ENCODE measurements around the gene RPS6KC1. TPM values are rescaled to one million over a fixed set of nuclear protein-coding genes. Genes with fewer than 3 reads are reported as not detected.
"Not testable (repeated sequence)": the region's sequence is repeated elsewhere in the genome, so short reads cannot be mapped to it uniquely, and the experiment has no call there.

RPS6KC1 gene
- total RNA-seq, 1 donor from 2014 or later: 9.3 TPM

DNA sequence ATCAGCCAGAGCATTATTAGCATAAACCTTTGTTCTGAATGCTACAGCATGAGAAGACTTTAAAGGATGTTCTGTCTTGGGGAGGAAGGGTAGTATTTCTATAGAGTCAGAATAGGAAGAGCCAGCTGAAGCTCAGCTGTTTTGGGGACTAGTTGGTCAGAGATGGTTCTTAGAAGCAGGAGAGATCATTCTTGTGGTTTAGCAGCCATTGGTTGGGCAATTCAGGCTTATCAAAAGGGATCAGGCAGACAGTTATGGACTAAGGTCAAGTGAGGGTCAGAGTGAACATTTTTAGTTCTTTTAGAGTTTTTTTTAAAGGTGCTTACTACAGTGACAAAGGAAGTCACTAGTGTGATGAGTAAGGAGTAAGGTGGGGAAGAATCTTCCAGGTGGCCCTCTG is 245.5 kb downstream of the RPS6KC1 start:
- no peak overlapping the region for H3K4me3 ChIP-seq
- H3K36me3 ChIP-seq: peaks cover 10% of the 10 kb centered on the region
- H3K9me3 ChIP-seq (replicated peaks): peaks cover 20% of the 10 kb centered on the region
- TF ChIP-seq, protein P1, sequence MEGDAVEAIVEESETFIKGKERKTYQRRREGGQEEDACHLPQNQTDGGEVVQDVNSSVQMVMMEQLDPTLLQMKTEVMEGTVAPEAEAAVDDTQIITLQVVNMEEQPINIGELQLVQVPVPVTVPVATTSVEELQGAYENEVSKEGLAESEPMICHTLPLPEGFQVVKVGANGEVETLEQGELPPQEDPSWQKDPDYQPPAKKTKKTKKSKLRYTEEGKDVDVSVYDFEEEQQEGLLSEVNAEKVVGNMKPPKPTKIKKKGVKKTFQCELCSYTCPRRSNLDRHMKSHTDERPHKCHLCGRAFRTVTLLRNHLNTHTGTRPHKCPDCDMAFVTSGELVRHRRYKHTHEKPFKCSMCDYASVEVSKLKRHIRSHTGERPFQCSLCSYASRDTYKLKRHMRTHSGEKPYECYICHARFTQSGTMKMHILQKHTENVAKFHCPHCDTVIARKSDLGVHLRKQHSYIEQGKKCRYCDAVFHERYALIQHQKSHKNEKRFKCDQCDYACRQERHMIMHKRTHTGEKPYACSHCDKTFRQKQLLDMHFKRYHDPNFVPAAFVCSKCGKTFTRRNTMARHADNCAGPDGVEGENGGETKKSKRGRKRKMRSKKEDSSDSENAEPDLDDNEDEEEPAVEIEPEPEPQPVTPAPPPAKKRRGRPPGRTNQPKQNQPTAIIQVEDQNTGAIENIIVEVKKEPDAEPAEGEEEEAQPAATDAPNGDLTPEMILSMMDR (IDR thresholded peaks at IDR 0.05; ENCODE audit: borderline replicate concordance): no peak
- intact Hi-C loops (cut with micrococcal nuclease): no loop called here
- H3K4me1 ChIP-seq: no peaks in the 10 kb centered on the region
- no peaks in the 10 kb centered on the region for H3K27me3 ChIP-seq (ENCODE audit: low read depth)
- DNase-seq: no peak
- no peak overlapping the region for H3K27ac ChIP-seq (replicated peaks)

- Histone ChIP-seq H3K9me3 (replicated peaks) (peaks cover 20% of the 10 kb centered on the region), H3K27me3 (ENCODE audit: low read depth) (no peaks in the 10 kb centered on the region), H3K27ac (replicated peaks) (no peak overlapping the region), H3K4me3 (no peak overlapping the region), H3K36me3 (peaks cover 10% of the 10 kb centered on the region), H3K4me1 (no peaks in the 10 kb centered on the region)
- intact Hi-C loops (cut with micrococcal nuclease): no loop called here
- DNase-seq: no peak
- TF ChIP-seq, protein P1 (IDR thresholded peaks at IDR 0.05; ENCODE audit: borderline replicate concordance): no peak
These were observed 246.0 kb downstream of the RPS6KC1 start for GRCh38 chr1:213297021-213297420.

DNA sequence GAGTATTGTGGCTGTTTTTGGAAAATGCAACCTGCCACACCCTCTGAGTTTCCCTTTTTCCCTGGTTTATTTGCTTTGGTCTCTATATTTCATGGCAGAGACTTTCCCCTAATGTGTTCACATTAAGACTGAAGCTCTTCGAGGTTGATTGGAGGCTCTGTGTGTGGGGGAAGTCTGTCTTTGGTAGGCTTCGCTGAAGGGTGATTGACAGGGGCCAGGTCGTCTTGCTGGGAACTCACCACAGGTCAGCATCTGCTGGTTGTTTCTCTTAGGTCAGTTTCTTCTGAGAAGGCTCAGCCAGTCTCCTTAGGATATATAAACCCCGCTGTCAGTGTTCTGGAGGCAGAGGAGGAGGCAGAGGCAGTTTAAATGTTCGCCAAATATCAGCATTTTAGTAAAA is 249.4 kb downstream of the RPS6KC1 start:
- no peaks in the 10 kb centered on the region for H3K27me3 ChIP-seq (ENCODE audit: low read depth)
- H3K27ac ChIP-seq (replicated peaks): no peak overlapping the region
- no peaks in the 10 kb centered on the region for H3K4me1 ChIP-seq
- DNase-seq: no peak
- intact Hi-C loops (cut with micrococcal nuclease): no loop called here
- peaks cover 10% of the 10 kb centered on the region for H3K36me3 ChIP-seq
- peaks cover 20% of the 10 kb centered on the region for H3K9me3 ChIP-seq (replicated peaks)
- TF ChIP-seq, protein P1 (IDR thresholded peaks at IDR 0.05; ENCODE audit: borderline replicate concordance): no peak
- H3K4me3 ChIP-seq: no peak overlapping the region

- Histone ChIP-seq H3K36me3 (peaks cover 10% of the 10 kb centered on the region), H3K9me3 (replicated peaks) (peaks cover 13% of the 10 kb centered on the region)
- DNase-seq; H3K27ac ChIP-seq (replicated peaks); intact Hi-C loops (cut with micrococcal nuclease); H3K4me3 ChIP-seq; H3K27me3 ChIP-seq (ENCODE audit: low read depth); H3K4me1 ChIP-seq: not testable (repeated sequence)
These were observed 250.5 kb downstream of the RPS6KC1 start for GRCh38 chr1:213301524-213301923.

- no peaks in the 10 kb centered on the region for H3K9me3 ChIP-seq (replicated peaks)
- TF ChIP-seq, protein P1 (IDR thresholded peaks at IDR 0.05; ENCODE audit: borderline replicate concordance): no peak
- no peak overlapping the region for H3K27ac ChIP-seq (replicated peaks)
- H3K4me1 ChIP-seq: no peaks in the 10 kb centered on the region
- no peaks in the 10 kb centered on the region for H3K36me3 ChIP-seq
- H3K4me3 ChIP-seq: peak overlapping the region; percentile 2
- intact Hi-C loops (cut with micrococcal nuclease): no loop called here
- no peak for DNase-seq
- no peaks in the 10 kb centered on the region for H3K27me3 ChIP-seq (ENCODE audit: low read depth)
These were observed 252.2 kb downstream of the RPS6KC1 start for GRCh38 chr1:213303286-213303685.

- intact Hi-C loops (cut with micrococcal nuclease): no loop called here
- Histone ChIP-seq H3K4me1 (no peaks in the 10 kb centered on the region), H3K36me3 (no peaks in the 10 kb centered on the region), H3K9me3 (replicated peaks) (no peaks in the 10 kb centered on the region), H3K27ac (replicated peaks) (no peak overlapping the region), H3K27me3 (ENCODE audit: low read depth) (no peaks in the 10 kb centered on the region), H3K4me3 (no peak overlapping the region)
- TF ChIP-seq, protein P1 (IDR thresholded peaks at IDR 0.05; ENCODE audit: borderline replicate concordance): no peak
- DNase-seq: no peak
These were observed 264.5 kb downstream of the RPS6KC1 start for GRCh38 chr1:213315571-213315970.

DNA sequence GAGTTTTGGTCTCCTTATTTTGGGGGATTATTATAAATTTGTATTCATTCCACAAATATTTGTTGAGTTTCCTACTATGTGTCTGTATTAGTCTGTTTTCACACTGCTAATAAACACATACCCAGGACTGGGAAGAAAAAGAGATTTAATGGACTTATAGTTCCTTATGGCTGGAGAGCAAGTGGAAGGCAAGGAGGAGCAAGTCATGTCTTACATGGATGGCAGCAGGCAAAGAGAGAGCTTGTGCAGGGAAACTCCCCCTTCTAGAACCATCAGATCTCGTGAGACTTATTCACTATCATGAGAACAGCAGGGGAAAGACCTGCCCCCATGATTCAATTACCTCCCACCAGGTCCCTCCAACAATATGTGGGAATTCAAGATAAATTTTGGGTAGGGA is 267.4 kb downstream of the RPS6KC1 start:
- H3K27me3 ChIP-seq (ENCODE audit: low read depth); H3K36me3 ChIP-seq; H3K4me1 ChIP-seq; H3K9me3 ChIP-seq (replicated peaks); H3K4me3 ChIP-seq; DNase-seq; intact Hi-C loops (cut with micrococcal nuclease); H3K27ac ChIP-seq (replicated peaks): not testable (repeated sequence)

All from left ventricle myocardium inferior (tissue), 1 donor.